MCF 10A (cell line): ENCODE measurements around the gene ADAM23. TPM values are rescaled to one million over a fixed set of nuclear protein-coding genes. Genes with fewer than 3 reads are reported as not detected.

Source experiments
- BruUV-seq: library from RNA; stranded (reverse); fragments of 400-500 nt; replicated peaks from 2 replicates; lab custom pipeline; 2021; lab: Mats Ljungman, UMichigan
- CTCF ChIA-PET: fragments of 300-600 bp; sonication (Branson Sonifier 250); formaldehyde crosslinking; extraction: SDS; loops from one replicate; lab custom pipeline; 2021; ENCODE audit warnings: antibody characterized with exemption, inconsistent platforms; lab: Yijun Ruan, JAX
- POLR2A ChIA-PET: fragments of 300-600, 350-650 bp; sonication (Branson Sonifier 250); formaldehyde crosslinking; extraction: SDS; loops from one replicate; lab custom pipeline; 2020; ENCODE audit warnings: antibody characterized with exemption, inconsistent platforms; lab: Yijun Ruan, JAX
- DNase-seq: peaks from one replicate; pipeline ENCODE4 v3.0.0-alpha.2; 2018; ENCODE audit not compliant: unreplicated experiment
- H3K27ac Mint-ChIP-seq: one replicate; pipeline ENCODE4 v1.8.0; 2022; ENCODE audit warnings: mild to moderate bottlenecking, low read depth, mixed read lengths; ENCODE audit not compliant: unreplicated experiment
- H3K27me3 Mint-ChIP-seq: one replicate; pipeline ENCODE4 v1.8.0; 2022; ENCODE audit warnings: mixed read lengths; ENCODE audit not compliant: insufficient read depth, unreplicated experiment
- H3K36me3 Mint-ChIP-seq: one replicate; pipeline ENCODE4 v1.8.0; 2022; ENCODE audit warnings: mild to moderate bottlenecking, moderate library complexity, mixed read lengths; ENCODE audit not compliant: insufficient read depth, unreplicated experiment
- H3K4me1 Mint-ChIP-seq: one replicate; pipeline ENCODE4 v1.8.0; 2022; ENCODE audit warnings: mixed read lengths; ENCODE audit not compliant: insufficient read depth, unreplicated experiment
- H3K4me3 Mint-ChIP-seq: one replicate; pipeline ENCODE4 v1.8.0; 2022; ENCODE audit warnings: mild to moderate bottlenecking, moderate library complexity, mixed read lengths; ENCODE audit not compliant: unreplicated experiment
- H3K9me3 Mint-ChIP-seq: one replicate; pipeline ENCODE4 v1.8.0; 2022; ENCODE audit warnings: mixed read lengths; ENCODE audit not compliant: unreplicated experiment
- intact Hi-C: fragments of 100-400 bp; cut with micrococcal nuclease; formaldehyde crosslinking; loops from 2 replicates; pipeline ENCODE4 v1.14.1; 2022
- total RNA-seq: library from RNA; stranded (reverse); gene quantifications from 2 replicates; pipeline ENCODE4 v1.2.3, GENCODE V29; 2022
- TF ChIP-seq, protein P1 (sequence below): fragments of 200-600 bp; IDR thresholded peaks from one replicate; pipeline ENCODE4 v1.8.0; 2022; ENCODE audit warnings: antibody characterized with exemption, mild to moderate bottlenecking; ENCODE audit not compliant: unreplicated experiment

ADAM23 gene
- total RNA-seq, 1 experiment from 2014 or later = 0.12 TPM

DNA sequence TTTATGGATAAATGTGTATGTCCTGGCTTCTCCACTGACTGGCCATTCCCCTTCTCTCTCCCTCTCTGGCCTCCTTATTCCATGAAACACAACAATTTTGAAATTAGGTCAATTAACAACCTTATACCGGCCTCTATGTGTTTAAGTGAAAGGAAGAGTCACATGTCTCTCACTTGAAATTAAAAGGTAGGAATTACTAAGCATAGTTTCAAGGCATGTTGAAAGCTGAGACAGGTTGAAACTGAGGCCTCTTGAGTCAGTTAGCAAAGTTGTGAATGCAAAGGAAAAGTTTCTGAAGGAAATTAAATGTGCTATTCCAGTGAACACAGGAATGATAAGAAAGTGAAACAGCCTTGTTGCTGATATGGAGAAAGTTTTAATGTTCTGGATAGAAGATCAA, 69.7 kb downstream of the ADAM23 start:
- TF ChIP-seq, protein P1, sequence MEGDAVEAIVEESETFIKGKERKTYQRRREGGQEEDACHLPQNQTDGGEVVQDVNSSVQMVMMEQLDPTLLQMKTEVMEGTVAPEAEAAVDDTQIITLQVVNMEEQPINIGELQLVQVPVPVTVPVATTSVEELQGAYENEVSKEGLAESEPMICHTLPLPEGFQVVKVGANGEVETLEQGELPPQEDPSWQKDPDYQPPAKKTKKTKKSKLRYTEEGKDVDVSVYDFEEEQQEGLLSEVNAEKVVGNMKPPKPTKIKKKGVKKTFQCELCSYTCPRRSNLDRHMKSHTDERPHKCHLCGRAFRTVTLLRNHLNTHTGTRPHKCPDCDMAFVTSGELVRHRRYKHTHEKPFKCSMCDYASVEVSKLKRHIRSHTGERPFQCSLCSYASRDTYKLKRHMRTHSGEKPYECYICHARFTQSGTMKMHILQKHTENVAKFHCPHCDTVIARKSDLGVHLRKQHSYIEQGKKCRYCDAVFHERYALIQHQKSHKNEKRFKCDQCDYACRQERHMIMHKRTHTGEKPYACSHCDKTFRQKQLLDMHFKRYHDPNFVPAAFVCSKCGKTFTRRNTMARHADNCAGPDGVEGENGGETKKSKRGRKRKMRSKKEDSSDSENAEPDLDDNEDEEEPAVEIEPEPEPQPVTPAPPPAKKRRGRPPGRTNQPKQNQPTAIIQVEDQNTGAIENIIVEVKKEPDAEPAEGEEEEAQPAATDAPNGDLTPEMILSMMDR = no peak
- Mint-ChIP-seq H3K4me1 (peaks cover 5% of the 10 kb centered on the region), H3K27me3 (peaks cover 28% of the 10 kb centered on the region), H3K9me3 (no peaks in the 10 kb centered on the region), H3K27ac (no peak overlapping the region), H3K36me3 (no peaks in the 10 kb centered on the region), H3K4me3 (no peak overlapping the region)
- ChIA-PET POLR2A (no interaction called here), CTCF (no interaction called here)
- intact Hi-C loops = no loop called here
- DNase-seq = no peak
- no TSS peak for BruUV-seq

GRCh38 chr2:206515580-206515979, 72.2 kb downstream of the ADAM23 start:
- H3K9me3 Mint-ChIP-seq = no peaks in the 10 kb centered on the region
- H3K27ac Mint-ChIP-seq = no peak overlapping the region
- no peaks in the 10 kb centered on the region for H3K36me3 Mint-ChIP-seq
- no peak overlapping the region for H3K4me3 Mint-ChIP-seq
- ChIA-PET CTCF (no interaction called here), POLR2A (no interaction called here)
- peaks cover 5% of the 10 kb centered on the region for H3K4me1 Mint-ChIP-seq
- intact Hi-C loops = no loop called here
- no TSS peak for BruUV-seq
- H3K27me3 Mint-ChIP-seq = peaks cover 27% of the 10 kb centered on the region
- DNase-seq = no peak
- TF ChIP-seq, protein P1 = no peak

- ChIA-PET CTCF (interaction anchor here (0.8 kb wide), 1 partner anchor 159 kb away, joined by 3 read pairs; no protein-coding TSS in a partner anchor), POLR2A (interaction anchor here (0.7 kb wide), 1 partner anchor 21 kb away, joined by 3 read pairs; no protein-coding TSS in a partner anchor)
- H3K4me3 Mint-ChIP-seq = no peak overlapping the region
- BruUV-seq = no TSS peak
- no peak for DNase-seq
- no peaks in the 10 kb centered on the region for H3K36me3 Mint-ChIP-seq
- no peaks in the 10 kb centered on the region for H3K4me1 Mint-ChIP-seq
- no peak overlapping the region for H3K27ac Mint-ChIP-seq
- TF ChIP-seq, protein P1 = no peak
- H3K27me3 Mint-ChIP-seq = peaks cover 12% of the 10 kb centered on the region
- no peaks in the 10 kb centered on the region for H3K9me3 Mint-ChIP-seq
- intact Hi-C loops = no loop called here
Observed at GRCh38 chr2:206518997-206519396, 75.7 kb downstream of the ADAM23 start.

DNA sequence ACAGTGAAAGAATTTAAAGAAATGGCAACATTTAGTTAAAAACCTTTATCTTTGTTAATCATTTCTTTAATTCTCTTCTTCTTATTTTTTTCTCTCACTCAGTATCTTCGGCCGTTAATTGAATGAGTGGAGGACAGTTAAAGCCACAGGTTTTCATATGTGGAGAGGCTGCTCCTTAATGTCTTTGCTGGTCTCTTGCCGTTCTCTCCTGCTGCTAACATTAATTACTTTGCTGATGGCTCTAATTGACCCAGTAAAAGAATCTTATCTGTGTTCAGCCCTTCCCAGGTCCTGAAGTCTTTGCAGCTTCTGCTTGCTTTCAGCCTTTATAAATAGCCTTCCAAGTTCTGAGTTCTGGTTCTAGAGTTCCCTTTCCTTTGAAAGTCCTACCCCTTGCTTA, 77.1 kb downstream of the ADAM23 start:
- Mint-ChIP-seq H3K4me3 (no peak overlapping the region), H3K36me3 (no peaks in the 10 kb centered on the region), H3K4me1 (no peaks in the 10 kb centered on the region), H3K27ac (no peak overlapping the region), H3K9me3 (no peaks in the 10 kb centered on the region), H3K27me3 (no peaks in the 10 kb centered on the region)
- TF ChIP-seq, protein P1 = no peak
- no peak for DNase-seq
- CTCF ChIA-PET = interaction anchor here (0.7 kb wide), 1 partner anchor 577 kb away, joined by 3 read pairs; no protein-coding TSS in a partner anchor
- BruUV-seq = no TSS peak
- POLR2A ChIA-PET = no interaction called here
- intact Hi-C loops = no loop called here
